Ascending aorta (tissue), 2 donors: ENCODE measurements around the gene LEO1. TPM values are rescaled to one million over a fixed set of nuclear protein-coding genes. Genes with fewer than 3 reads are reported as not detected.

Experiments
- DNase-seq, 2 donors: peaks; one replicate each; pipeline ENCODE4 v3.0.0-alpha.2; 2019; ENCODE audit warnings: low spot score in 2 of 2
- H3K27ac ChIP-seq, 2 donors: fragments of 200-600 bp; sonication (generic); one replicate each; pipeline ENCODE4 v1.5.1; 2016 to 2017; ENCODE audit warnings: mild to moderate bottlenecking in 1 of 2
- H3K27me3 ChIP-seq: fragments of 200-600 bp; sonication (generic); one replicate; pipeline ENCODE4 v1.5.1; 2017
- H3K36me3 ChIP-seq, 2 donors: fragments of 200-600 bp; sonication (generic); one replicate each; pipeline ENCODE4 v1.5.1; 2016
- H3K4me1 ChIP-seq, 2 donors: fragments of 200-600 bp; sonication (generic); one replicate each; pipeline ENCODE4 v1.5.1; 2016 to 2017; ENCODE audit warnings: mild to moderate bottlenecking in 1 of 2
- H3K4me3 ChIP-seq, 2 donors: fragments of 200-600 bp; sonication (generic); one replicate each; pipeline ENCODE4 v1.5.1; 2016 to 2017; ENCODE audit warnings: mild to moderate bottlenecking in 1 of 2
- H3K9me3 ChIP-seq, 2 donors: fragments of 200-600 bp; sonication (generic); one replicate each; pipeline ENCODE4 v1.5.1; 2016
- CTCF ChIP-seq, 3 experiments: fragments of 200-600 bp in 2 of 3; fragments of 450-650 bp in 1 of 3; sonication (generic) in 2 of 3; IDR thresholded peaks; one replicate each; pipeline ENCODE4 v1.5.1; 2016 to 2019; ENCODE audit warnings: antibody characterized with exemption in 3 of 3, mild to moderate bottlenecking in 1 of 3, moderate library complexity in 1 of 3
- intact Hi-C: fragments of 100-400 bp; cut with DNase I; formaldehyde crosslinking; loops from one replicate; pipeline ENCODE4 v1.15.1; 2023
- total RNA-seq: library from RNA; depleted of rRNA; stranded (reverse); fragments of >200 nt; gene quantifications from one replicate; pipeline ENCODE4 v1.1.0, GENCODE V29; 2016

LEO1 gene
- total RNA-seq, 1 donor from 2014 or later = 1.8 TPM

- no peak for TF ChIP-seq CTCF (IDR thresholded peaks at IDR 0.05)
- Histone ChIP-seq H3K27me3 (no peaks in the 10 kb centered on the region), H3K4me3 (no peak overlapping the region), H3K4me1 (no peaks in the 10 kb centered on the region), H3K9me3 (no peaks in the 10 kb centered on the region), H3K36me3 (peaks cover 5 to 14% of the 10 kb centered on the region in 2 donors), H3K27ac (no peak overlapping the region)
- intact Hi-C loops = no loop called here
- DNase-seq = no peak
Measured at GRCh38 chr15:51939216-51939615, 32.4 kb downstream of the LEO1 start.

DNA sequence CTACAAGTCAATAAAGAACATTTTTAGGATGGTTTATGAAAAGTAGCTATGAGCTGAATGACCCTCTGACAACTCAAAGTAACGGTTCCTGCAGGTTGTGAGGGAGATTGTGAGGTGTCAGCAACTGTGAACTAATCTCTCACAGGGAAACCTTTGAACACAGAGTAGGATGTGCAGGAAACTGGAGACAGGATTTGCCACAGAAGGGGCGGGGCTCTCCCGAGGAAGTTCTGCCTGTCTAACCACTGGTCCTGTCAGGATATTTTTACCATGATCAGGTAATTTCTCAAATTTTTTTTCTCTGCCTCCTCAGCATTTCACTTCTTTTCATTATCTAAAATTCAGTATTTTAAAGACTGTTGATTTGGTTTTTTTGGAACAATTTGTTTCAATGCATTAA lies 33.3 kb downstream of the LEO1 start:
- no peak overlapping the region for H3K27ac ChIP-seq
- TF ChIP-seq CTCF (IDR thresholded peaks at IDR 0.05) = no peak
- DNase-seq = no peak
- H3K36me3 ChIP-seq = peaks cover 5 to 8% of the 10 kb centered on the region in 2 donors
- no peaks in the 10 kb centered on the region for H3K9me3 ChIP-seq
- H3K4me1 ChIP-seq = no peaks in the 10 kb centered on the region
- no peak overlapping the region for H3K4me3 ChIP-seq
- no peaks in the 10 kb centered on the region for H3K27me3 ChIP-seq
- intact Hi-C loops = no loop called here

DNA sequence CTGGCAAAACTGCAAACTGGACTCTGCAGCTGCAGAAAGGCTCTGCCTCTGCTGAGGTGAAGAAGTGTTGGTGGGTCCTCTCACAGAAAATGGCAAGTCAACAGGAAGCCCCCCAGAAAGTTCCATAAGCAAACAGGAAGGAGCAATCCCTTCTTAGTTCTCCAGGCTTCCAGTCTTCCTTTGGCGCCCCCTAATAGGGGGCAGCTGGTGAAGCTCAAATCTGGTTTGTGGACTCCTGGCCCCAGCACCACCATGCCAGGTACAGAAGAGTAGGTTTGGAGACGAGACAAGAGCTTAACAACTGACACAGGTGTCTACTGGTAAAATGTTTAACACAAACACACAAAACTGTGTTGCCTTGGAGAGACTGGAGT lies 35.5 kb downstream of the LEO1 start:
- H3K36me3 ChIP-seq = peaks cover 0 to 11% of the 10 kb centered on the region in 2 donors
- no peak overlapping the region for H3K27ac ChIP-seq
- no peak overlapping the region for H3K4me3 ChIP-seq
- intact Hi-C loops = no loop called here
- no peaks in the 10 kb centered on the region for H3K27me3 ChIP-seq
- no peaks in the 10 kb centered on the region for H3K9me3 ChIP-seq
- no peaks in the 10 kb centered on the region for H3K4me1 ChIP-seq
- no peak for DNase-seq
- TF ChIP-seq CTCF (IDR thresholded peaks at IDR 0.05) = no peak

GRCh38 chr15:51935466-51936104 lies 36.0 kb downstream of the LEO1 start:
- no peaks in the 10 kb centered on the region for H3K4me1 ChIP-seq
- peaks cover 0 to 11% of the 10 kb centered on the region in 2 donors for H3K36me3 ChIP-seq
- no peak for TF ChIP-seq CTCF (IDR thresholded peaks at IDR 0.05)
- intact Hi-C loops = no loop called here
- no peak overlapping the region for H3K4me3 ChIP-seq
- no peak for DNase-seq
- no peaks in the 10 kb centered on the region for H3K9me3 ChIP-seq
- H3K27me3 ChIP-seq = no peaks in the 10 kb centered on the region
- no peak overlapping the region for H3K27ac ChIP-seq

DNA sequence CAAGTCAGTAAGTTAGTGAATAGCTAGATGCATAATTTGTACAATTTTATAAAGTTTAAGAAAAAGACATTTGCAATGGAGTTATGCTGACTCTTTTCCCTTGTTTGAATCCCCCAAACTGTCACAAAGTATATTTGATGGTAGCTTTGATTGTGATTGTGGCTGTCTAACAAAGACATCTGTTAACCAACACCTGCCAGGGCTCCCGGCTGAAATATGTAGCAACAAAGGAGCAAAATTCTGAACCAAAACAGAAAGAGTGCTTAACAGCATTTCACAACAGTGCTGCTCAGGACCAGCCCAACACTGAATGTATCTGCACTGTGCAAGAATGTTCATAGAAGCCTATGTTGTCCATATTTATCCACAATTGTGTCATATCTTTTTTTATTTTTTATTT lies 39.4 kb downstream of the LEO1 start:
- Histone ChIP-seq H3K36me3 (peaks cover 0 to 4% of the 10 kb centered on the region in 2 donors), H3K9me3 (no peaks in the 10 kb centered on the region), H3K27me3 (no peaks in the 10 kb centered on the region), H3K27ac (no peak overlapping the region), H3K4me1 (no peaks in the 10 kb centered on the region), H3K4me3 (no peak overlapping the region)
- no peak for DNase-seq
- intact Hi-C loops = no loop called here
- no peak for TF ChIP-seq CTCF (IDR thresholded peaks at IDR 0.05)

DNA sequence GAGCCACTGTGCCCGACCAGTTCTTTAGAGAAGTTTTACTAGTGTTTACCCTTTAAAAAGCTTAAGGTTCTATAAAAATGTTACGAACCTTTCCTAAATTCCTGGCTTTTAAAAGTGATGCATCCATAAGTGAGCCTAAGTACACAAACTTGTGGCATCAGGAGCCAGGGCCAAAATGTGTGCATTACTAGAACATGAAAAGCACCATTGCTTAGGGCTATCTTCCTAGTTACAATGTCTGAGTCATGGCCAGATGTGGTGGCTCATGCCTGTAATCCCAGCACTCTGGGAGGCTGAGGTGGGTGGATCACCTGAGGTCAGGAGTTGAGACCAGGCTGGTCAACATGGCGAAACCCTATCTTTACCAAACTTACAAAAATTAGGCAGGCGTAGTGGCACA lies 39.9 kb downstream of the LEO1 start:
- no peak for TF ChIP-seq CTCF (IDR thresholded peaks at IDR 0.05)
- H3K9me3 ChIP-seq = no peaks in the 10 kb centered on the region
- no peak for DNase-seq
- H3K27ac ChIP-seq = no peak overlapping the region
- intact Hi-C loops = no loop called here
- peaks cover 0 to 4% of the 10 kb centered on the region in 2 donors for H3K36me3 ChIP-seq
- no peaks in the 10 kb centered on the region for H3K4me1 ChIP-seq
- H3K4me3 ChIP-seq = no peak overlapping the region
- H3K27me3 ChIP-seq = no peaks in the 10 kb centered on the region
